Measurements from ENCODE around the gene NAT10.

NAT10 gene

GRCh38 chr11:34111722-34112270 is 6.4 kb downstream of the NAT10 start:
- no peak for DNase-seq

DNA sequence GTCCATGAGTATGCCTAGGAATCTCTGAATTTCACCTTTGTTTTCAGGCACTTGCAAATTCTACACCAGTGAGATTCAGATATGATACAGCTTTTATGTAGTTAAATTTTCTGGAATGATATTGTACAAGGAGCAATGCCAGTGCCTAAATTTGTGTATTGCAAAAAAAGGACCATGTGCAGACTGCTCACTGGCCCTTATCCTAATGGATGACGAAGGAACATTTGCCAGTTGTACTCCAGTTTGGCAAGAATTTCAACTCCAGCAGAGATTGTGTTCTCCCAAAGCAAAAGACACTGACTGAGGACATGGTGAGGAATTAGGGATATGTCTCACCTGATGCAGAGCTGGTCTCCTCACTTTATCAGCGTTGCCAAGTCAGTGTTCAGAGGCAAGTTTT is 8.6 kb downstream of the NAT10 start:
- no peak for DNase-seq

- DNase-seq: no peak
These were observed 9.0 kb downstream of the NAT10 start for GRCh38 chr11:34114471-34114870.

- no peak for DNase-seq
These were observed 15.2 kb downstream of the NAT10 start for GRCh38 chr11:34120651-34121050.

- DNase-seq: no peak
These were observed 19.6 kb downstream of the NAT10 start for GRCh38 chr11:34124885-34125668.

- DNase-seq: no peak
These were observed 21.8 kb downstream of the NAT10 start for GRCh38 chr11:34126959-34127848.

GRCh38 chr11:34128824-34129223 is 23.4 kb downstream of the NAT10 start:
- DNase-seq: no peak

GRCh38 chr11:34132261-34132965 is 27.0 kb downstream of the NAT10 start:
- no peak for DNase-seq

DNA sequence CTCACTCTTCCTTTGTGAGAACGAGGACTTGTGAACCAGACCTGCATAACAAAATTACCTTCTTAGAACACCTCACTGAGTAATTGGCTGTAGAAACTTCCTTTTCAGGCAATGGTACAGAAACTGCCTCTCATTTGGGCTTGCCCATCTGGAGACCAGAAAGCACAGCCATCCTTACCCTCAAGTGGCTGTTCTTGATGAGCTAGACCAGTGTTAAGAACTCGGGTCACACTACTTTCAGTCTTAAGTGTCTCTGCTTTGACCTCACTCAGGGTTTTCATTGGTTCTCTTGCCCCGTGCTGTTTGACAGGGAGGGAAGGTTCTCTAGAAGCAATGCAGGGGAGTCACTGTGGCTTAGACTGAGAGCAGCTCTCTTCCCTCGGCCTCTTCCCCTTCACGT is 29.3 kb downstream of the NAT10 start:
- DNase-seq: no peak

- no peak for DNase-seq
These were observed 30.0 kb downstream of the NAT10 start for GRCh38 chr11:34135439-34135838.

DNA sequence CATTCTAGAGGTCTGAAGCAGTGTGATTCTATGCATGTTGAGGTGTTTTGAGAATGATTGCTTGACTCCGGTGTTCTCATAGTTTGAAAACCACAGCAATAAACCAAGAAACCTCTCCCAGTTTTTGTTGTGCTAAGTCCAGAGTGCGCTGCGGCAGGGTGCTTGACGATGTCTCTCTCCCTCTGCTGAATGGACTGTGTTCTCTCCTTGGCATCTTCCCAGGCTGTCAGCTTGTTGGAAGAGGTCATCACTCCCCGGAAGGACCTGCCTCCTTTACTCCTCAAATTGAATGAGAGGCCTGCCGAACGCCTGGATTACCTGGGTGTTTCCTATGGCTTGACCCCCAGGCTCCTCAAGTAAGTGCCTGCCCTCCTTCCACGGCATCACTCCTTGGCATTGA is 31.0 kb downstream of the NAT10 start:
- no peak for DNase-seq

- no peak for DNase-seq
These were observed 33.9 kb downstream of the NAT10 start for GRCh38 chr11:34139346-34139745.

- DNase-seq: no peak
These were observed 34.7 kb downstream of the NAT10 start for GRCh38 chr11:34140149-34140548.

DNA sequence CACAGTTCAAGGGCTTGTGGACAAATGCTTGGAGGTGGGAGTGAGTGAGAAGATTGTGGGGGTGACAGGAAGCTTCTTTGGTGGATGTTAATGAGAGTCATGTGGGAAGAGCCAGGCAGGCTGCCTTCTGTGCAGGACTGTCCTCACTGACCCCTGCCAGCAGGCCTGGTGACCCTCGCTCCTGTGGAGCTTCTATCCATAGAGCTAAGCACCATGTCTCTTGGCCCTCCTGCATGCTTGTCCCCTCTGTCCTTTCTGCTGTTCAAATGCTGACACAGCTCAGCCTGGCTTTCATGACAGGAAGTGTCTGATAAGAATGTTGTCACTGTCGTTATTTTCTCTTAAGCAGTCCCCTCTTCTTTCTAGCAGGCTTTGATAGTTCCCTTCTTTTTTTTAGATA is 37.6 kb downstream of the NAT10 start:
- no peak for DNase-seq

GRCh38 chr11:34145073-34145472 is 39.6 kb downstream of the NAT10 start:
- no peak for DNase-seq

GRCh38 chr11:34145847-34146381 is 40.5 kb downstream of the NAT10 start:
- no peak for DNase-seq

DNA sequence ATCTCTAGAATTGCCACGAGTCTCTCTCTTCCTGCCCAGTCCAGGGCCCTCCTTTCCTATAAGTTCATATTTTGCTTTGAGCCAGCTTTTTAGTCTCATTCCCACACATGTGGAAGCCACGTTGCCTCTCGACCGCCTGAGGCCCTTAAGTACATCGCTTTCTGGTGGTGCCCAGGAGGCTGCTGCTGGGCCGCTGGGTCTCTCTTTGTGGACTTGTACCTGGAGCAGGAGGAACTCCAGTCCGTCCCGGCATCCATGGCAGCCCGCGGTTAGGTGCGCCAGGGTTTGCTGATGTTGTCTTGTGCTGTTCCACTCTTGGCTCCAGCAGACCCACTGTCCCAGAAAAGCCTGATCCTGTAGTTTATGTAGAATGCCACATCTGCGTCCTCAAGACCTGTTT is 41.0 kb downstream of the NAT10 start:
- no peak for DNase-seq

DNA sequence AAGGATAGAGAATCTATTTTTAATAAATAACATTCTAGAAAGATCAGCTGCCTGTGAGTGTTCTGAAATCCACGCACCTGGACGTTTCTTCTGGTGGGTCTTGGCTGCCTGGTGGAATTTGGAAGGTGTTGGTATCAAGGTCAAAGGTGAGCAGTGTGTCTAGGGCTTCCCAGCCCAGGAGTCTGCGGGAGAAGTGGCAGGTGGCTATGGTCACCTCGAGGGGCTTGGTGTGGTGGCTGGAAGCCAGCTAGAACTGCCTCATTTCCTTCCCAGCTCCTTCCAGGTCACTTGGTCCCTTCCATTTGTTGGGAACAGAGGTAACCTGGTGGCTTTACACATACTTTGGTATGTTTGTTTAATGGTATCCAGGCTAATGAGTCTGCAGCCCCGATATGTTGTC is 41.4 kb downstream of the NAT10 start:
- no peak for DNase-seq

DNA sequence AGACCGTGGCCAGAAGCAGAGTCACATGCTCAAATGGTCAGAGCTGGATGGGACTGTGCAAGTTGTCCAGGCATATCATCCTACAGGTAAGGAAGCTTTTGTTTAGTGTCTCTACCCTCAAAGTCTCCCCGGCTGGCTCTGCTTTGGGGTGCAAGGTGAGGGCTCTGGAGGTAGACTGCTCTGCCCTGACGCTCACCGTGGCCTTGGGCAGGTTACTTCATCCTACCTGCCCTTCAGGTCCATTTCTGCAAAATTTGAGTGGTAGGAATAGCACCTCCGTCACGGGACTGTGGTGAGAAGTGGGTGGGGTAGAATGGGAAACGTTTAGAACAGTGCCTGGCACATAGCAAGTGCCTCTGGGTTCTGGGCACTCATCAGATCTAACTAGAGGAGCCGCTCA is 42.2 kb downstream of the NAT10 start:
- no peak for DNase-seq

DNA sequence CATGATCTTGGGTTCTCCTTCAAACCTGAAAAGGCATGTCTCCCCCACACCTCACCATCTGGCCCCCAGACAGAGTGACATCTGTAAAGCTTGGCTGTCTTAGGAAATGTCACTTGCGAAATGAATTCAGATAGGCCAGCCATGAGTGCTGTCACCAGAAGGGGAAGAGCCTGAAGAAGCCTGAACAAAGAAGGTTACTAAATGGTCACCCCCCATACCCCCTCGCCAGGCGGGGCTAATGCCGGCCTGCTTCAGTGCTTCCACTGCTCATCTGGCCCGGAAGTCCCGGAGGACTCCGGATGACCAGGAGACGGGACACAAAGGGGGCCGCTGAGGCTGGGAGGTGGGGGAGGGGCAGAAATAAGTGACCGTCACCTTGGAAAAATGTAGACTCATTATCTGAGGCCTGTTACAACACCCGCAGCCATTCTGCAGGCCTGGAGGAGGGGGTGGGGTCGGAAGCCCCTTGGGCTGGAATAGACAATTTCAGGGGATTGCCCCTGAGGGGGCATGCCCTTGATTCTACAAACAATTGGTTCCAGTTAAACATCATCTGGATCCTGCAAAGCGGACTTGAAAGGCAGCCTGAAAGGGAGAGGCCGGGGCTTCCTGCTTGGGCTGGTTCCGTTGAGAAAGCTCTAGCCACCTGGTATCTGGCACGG is 43.2 kb downstream of the NAT10 start:
- DNase-seq: no peak

GRCh38 chr11:34149274-34149673 is 43.8 kb downstream of the NAT10 start:
- DNase-seq: no peak

DNA sequence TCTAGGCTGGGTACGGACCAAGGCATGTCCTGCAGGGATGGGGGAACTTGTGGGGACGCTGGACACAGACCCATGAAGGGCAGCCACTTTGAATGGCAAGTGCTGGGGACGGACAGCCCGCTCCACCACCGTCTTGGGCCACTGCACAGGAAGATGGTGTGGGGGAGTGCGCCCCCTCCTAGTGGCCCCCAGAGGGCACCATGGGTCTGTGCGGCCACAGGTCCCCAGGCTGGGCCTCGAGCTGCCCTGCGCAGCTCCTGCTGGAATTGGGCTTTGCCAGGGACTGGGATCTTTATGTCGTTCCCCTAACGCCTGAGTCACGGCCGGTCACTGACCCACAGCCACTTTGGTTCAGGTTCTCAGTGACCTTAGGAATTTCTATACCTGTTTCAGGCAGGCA is 44.4 kb downstream of the NAT10 start:
- DNase-seq: no peak

All from SW 1271 (cell line).